ENCODE results near the gene OR10A6.

DNA sequence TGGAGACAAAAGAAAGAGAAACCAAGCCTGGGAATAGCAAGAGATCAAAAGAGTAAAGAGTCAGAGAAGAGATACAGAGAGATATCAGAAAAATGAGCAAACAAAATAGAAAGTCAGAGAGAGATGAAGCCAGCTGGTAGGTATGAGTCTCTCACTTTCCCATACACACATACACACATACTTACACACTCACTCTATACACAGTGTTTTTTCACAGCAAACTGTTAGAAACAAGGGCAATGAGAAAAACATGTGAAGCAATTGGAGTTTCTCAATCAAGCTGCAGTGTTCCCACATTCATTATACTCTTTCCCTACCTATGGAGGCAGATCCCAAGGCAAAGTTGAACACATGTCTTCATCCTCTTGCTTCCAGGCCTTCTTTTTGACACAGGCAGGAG is 36.8 kb upstream of the OR10A6 start:
- TF ChIP-seq, protein P1, sequence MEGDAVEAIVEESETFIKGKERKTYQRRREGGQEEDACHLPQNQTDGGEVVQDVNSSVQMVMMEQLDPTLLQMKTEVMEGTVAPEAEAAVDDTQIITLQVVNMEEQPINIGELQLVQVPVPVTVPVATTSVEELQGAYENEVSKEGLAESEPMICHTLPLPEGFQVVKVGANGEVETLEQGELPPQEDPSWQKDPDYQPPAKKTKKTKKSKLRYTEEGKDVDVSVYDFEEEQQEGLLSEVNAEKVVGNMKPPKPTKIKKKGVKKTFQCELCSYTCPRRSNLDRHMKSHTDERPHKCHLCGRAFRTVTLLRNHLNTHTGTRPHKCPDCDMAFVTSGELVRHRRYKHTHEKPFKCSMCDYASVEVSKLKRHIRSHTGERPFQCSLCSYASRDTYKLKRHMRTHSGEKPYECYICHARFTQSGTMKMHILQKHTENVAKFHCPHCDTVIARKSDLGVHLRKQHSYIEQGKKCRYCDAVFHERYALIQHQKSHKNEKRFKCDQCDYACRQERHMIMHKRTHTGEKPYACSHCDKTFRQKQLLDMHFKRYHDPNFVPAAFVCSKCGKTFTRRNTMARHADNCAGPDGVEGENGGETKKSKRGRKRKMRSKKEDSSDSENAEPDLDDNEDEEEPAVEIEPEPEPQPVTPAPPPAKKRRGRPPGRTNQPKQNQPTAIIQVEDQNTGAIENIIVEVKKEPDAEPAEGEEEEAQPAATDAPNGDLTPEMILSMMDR (IDR thresholded peaks at IDR 0.05): no peak
- TF ChIP-seq POLR2A (IDR thresholded peaks at IDR 0.05): no peak

Data from testis (tissue), 2 donors.